ENCODE data around the gene SESN1. TPM values are rescaled to one million over a fixed set of nuclear protein-coding genes. Genes with fewer than 3 reads are reported as not detected.

Gene SESN1
- total RNA-seq, 4 donors from 2014 or later: 32.3 to 104 (median 70.7) TPM

Small RNA genes within 50 kb of the gene (small RNA-seq; reads per million reads assigned to genes)
- gene RNU6-653P: not detected

Other genes with a start within 250 kb of the SESN1 start
- gene ARMC2, start 246.4 kb downstream of the SESN1 start, total RNA-seq: 10 to 100 TPM in 1 of 4 donors, 1 to 10 TPM in 2, not detected in 1; 5.1 to 15.1 (median 9.1) TPM
- gene CEP57L1, start 661 bp upstream of the SESN1 start, total RNA-seq: 10 to 100 TPM in 2 of 4 donors, 1 to 10 TPM in 2; 5.6 to 52.7 (median 17.5) TPM